ENCODE data around the gene UNC13A. TPM values are rescaled to one million over a fixed set of nuclear protein-coding genes. Genes with fewer than 3 reads are reported as not detected.

The UNC13A gene
- polyA plus RNA-seq, 1 donor from 2014 or later, result 7.8 TPM

- Histone ChIP-seq H3K9me2 (ENCODE audit: insufficient read depth, low read length) (no peaks in the 10 kb centered on the region), H3F3A (ENCODE audit: insufficient read depth, low read length, poor library complexity, severe bottlenecking) (no peaks in the 10 kb centered on the region), H3K9me3 (ENCODE audit: low read length) (no peaks in the 10 kb centered on the region), H3K4me2 (ENCODE audit: low read length) (no peak overlapping the region), H2AFZ (ENCODE audit: low read depth, low read length) (no peak overlapping the region), H3K36me3 (ENCODE audit: insufficient read depth, low read length) (peaks cover 13% of the 10 kb centered on the region), H3K4me3 (ENCODE audit: low read length) (no peak overlapping the region), H3K27ac (ENCODE audit: low read length) (no peak overlapping the region), H3K79me2 (replicated peaks; ENCODE audit: insufficient read depth, low read length) (no peaks in the 10 kb centered on the region), H3K9ac (ENCODE audit: low read length) (no peak overlapping the region), H4K20me1 (ENCODE audit: insufficient read depth) (no peaks in the 10 kb centered on the region), H3K27me3 (ENCODE audit: insufficient read depth, low read depth, low read length) (no peaks in the 10 kb centered on the region)
- TF ChIP-seq, protein P1, sequence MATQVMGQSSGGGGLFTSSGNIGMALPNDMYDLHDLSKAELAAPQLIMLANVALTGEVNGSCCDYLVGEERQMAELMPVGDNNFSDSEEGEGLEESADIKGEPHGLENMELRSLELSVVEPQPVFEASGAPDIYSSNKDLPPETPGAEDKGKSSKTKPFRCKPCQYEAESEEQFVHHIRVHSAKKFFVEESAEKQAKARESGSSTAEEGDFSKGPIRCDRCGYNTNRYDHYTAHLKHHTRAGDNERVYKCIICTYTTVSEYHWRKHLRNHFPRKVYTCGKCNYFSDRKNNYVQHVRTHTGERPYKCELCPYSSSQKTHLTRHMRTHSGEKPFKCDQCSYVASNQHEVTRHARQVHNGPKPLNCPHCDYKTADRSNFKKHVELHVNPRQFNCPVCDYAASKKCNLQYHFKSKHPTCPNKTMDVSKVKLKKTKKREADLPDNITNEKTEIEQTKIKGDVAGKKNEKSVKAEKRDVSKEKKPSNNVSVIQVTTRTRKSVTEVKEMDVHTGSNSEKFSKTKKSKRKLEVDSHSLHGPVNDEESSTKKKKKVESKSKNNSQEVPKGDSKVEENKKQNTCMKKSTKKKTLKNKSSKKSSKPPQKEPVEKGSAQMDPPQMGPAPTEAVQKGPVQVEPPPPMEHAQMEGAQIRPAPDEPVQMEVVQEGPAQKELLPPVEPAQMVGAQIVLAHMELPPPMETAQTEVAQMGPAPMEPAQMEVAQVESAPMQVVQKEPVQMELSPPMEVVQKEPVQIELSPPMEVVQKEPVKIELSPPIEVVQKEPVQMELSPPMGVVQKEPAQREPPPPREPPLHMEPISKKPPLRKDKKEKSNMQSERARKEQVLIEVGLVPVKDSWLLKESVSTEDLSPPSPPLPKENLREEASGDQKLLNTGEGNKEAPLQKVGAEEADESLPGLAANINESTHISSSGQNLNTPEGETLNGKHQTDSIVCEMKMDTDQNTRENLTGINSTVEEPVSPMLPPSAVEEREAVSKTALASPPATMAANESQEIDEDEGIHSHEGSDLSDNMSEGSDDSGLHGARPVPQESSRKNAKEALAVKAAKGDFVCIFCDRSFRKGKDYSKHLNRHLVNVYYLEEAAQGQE (IDR thresholded peaks at IDR 0.05; ENCODE audit: borderline replicate concordance), result no peak
- TF ChIP-seq RAD21 (conservative IDR thresholded peaks at IDR 0.05), result no peak
- TF ChIP-seq EZH2 (IDR thresholded peaks at IDR 0.05; ENCODE audit: borderline replicate concordance, insufficient read depth, low read length, poor library complexity, severe bottlenecking), result no peak
- no peak for TF ChIP-seq CTCF (IDR thresholded peaks at IDR 0.05; ENCODE audit: poor library complexity, severe bottlenecking)
- TF ChIP-seq POLR2AphosphoS5 (IDR thresholded peaks at IDR 0.05), result no peak
- no peak for TF ChIP-seq MXI1 (conservative IDR thresholded peaks at IDR 0.05; ENCODE audit: poor library complexity, severe bottlenecking)
- TF ChIP-seq TAF1 (IDR thresholded peaks at IDR 0.05; ENCODE audit: low read depth), result no peak
- TF ChIP-seq SMC3 (conservative IDR thresholded peaks at IDR 0.05; ENCODE audit: poor library complexity), result no peak
- TF ChIP-seq EP300 (conservative IDR thresholded peaks at IDR 0.05; ENCODE audit: poor library complexity, severe bottlenecking), result no peak
Observed at GRCh38 chr19:17623224-17623935, 64.8 kb downstream of the UNC13A start.

GRCh38 chr19:17620696-17621095 is 67.5 kb downstream of the UNC13A start:
- Histone ChIP-seq H3K4me2 (ENCODE audit: low read length) (no peak overlapping the region), H3K36me3 (ENCODE audit: insufficient read depth, low read length) (peaks cover 13% of the 10 kb centered on the region), H3K9me2 (ENCODE audit: insufficient read depth, low read length) (no peaks in the 10 kb centered on the region), H3K79me2 (replicated peaks; ENCODE audit: insufficient read depth, low read length) (no peaks in the 10 kb centered on the region), H3K27ac (ENCODE audit: low read length) (no peak overlapping the region), H3K9ac (ENCODE audit: low read length) (no peak overlapping the region), H3K9me3 (ENCODE audit: low read length) (no peaks in the 10 kb centered on the region), H3K4me3 (ENCODE audit: low read length) (no peak overlapping the region), H3F3A (ENCODE audit: insufficient read depth, low read length, poor library complexity, severe bottlenecking) (no peaks in the 10 kb centered on the region), H2AFZ (ENCODE audit: low read depth, low read length) (no peak overlapping the region), H3K27me3 (ENCODE audit: insufficient read depth, low read depth, low read length) (no peaks in the 10 kb centered on the region), H4K20me1 (ENCODE audit: insufficient read depth) (no peaks in the 10 kb centered on the region)
- TF ChIP-seq POLR2AphosphoS5 (IDR thresholded peaks at IDR 0.05), result no peak
- no peak for TF ChIP-seq EZH2 (IDR thresholded peaks at IDR 0.05; ENCODE audit: borderline replicate concordance, insufficient read depth, low read length, poor library complexity, severe bottlenecking)
- TF ChIP-seq RAD21 (conservative IDR thresholded peaks at IDR 0.05), result no peak
- TF ChIP-seq MXI1 (conservative IDR thresholded peaks at IDR 0.05; ENCODE audit: poor library complexity, severe bottlenecking), result no peak
- TF ChIP-seq SMC3 (conservative IDR thresholded peaks at IDR 0.05; ENCODE audit: poor library complexity), result no peak
- TF ChIP-seq CTCF (IDR thresholded peaks at IDR 0.05; ENCODE audit: poor library complexity, severe bottlenecking), result no peak

Measured in neural cell (in vitro differentiated cells).